ENCODE data around the gene TMEM273.

The TMEM273 gene

DNA sequence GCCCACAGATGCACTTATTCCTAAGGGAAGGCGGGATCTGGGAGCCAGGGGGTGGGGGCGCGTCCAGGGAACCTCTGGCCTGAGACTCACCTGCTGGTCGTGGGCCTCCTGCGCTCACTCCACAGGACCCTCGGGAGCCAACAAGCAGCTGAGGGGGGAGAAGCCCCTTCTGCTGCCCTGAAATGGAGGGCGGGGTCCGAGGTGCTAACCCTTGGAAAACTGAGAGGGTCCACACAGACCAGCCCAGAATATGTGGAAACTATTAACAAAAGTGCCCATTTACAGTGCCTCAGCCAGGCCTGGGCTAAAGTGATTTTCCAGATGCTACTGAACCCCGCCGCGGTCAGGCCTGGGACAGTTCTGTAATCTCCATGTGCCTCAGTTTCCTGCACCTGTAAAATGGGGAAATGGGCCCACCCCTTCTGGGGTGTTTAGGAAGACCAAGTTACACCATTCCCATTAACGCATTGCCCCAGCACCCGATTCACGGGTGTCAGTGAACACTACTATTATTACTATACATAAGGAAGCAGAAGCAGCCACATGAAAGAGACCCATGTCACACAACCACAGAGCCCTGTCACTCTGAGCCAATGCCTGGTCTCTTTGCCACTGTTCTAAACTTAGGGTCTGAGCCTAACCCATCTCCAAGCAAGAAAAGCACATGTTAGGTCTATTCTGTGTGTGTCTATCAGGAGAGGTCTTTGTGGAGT lies 72.2 kb downstream of the TMEM273 start:
- DNase-seq (ENCODE audit: low read depth), result no peak

- DNase-seq (ENCODE audit: low read depth), result no peak
Measured at GRCh38 chr10:49115015-49115795, 73.0 kb downstream of the TMEM273 start, which contains the start of gene VSTM4. Gene VSTM4, minus strand, starts transcription at chr10:49115522. Its CDS starts 37 bp downstream, at chr10:49115485.

DNA sequence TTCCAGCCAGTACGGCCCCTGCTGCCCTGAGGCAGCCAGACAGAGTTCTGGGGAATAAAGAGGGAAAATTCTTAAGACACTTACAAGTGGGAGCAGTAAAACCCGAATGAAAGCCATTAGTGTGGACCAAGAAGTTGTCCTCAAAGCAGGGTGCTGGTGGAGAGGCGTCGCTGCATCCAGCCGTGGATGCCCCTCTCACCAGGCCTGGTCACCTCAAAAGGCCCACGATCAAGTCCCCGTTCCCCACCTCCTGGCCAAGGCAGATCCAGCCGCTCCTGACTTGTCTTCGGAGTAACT lies 73.5 kb downstream of the TMEM273 start:
- no peak for DNase-seq (ENCODE audit: low read depth)

- DNase-seq (ENCODE audit: low read depth), result no peak
Measured at GRCh38 chr10:49113741-49114141, 74.5 kb downstream of the TMEM273 start.

DNA sequence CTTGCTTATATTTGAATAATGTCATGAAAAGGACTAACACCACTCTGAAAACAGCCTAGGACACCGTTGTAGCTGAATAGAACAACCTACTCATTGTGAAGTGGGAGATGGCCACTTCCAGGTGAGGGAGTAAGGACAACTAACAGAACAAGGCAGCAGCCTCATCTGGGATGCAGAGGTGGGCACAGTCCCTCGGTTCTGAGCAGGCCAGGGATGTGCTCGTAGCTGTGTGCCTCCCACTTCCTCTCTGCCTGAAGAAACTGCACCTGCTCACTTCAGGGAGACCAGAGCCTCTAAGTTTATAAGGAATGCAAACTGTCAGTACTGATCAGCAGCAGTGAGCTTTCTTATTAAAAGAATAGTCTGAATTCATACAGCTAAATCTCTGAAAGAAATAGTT lies 75.3 kb downstream of the TMEM273 start:
- no peak for DNase-seq (ENCODE audit: low read depth)

- DNase-seq (ENCODE audit: low read depth), result no peak
Measured at GRCh38 chr10:49112098-49112497, 76.1 kb downstream of the TMEM273 start.

- DNase-seq (ENCODE audit: low read depth), result no peak
Measured at GRCh38 chr10:49111320-49111698, 76.9 kb downstream of the TMEM273 start.

DNA sequence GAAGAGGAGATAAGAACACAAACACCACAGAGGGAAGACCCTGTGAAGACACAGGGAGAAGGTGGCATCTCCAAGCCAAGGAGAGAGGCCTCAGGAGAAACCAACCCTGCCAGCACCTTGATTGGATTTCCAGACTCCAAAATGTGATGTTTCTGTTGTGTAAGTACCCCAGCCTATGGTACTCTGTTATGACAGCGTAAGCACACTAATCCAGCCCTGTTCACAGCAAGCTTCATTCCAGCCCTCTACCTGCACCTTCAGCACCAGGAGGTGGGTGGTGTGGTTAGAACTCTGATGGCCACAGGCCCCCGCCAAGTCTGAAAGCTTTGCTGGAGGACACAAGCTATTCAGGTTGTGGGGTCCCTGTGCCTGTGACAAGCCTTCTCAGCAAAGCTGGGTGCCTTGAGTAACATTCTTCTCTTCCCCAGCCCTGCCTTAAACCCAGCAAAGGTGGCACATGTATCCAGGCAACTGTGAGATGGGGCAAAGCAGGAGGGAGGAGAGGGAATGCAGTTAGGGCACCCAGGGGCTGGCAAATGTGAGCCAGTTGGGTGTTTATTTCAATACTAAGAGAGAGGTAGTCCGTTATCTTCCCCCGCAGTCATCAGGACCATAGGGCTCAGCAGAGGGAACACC lies 77.4 kb downstream of the TMEM273 start:
- DNase-seq (ENCODE audit: low read depth), result no peak

GRCh38 chr10:49109669-49110340 lies 78.4 kb downstream of the TMEM273 start:
- no peak for DNase-seq (ENCODE audit: low read depth)

DNA sequence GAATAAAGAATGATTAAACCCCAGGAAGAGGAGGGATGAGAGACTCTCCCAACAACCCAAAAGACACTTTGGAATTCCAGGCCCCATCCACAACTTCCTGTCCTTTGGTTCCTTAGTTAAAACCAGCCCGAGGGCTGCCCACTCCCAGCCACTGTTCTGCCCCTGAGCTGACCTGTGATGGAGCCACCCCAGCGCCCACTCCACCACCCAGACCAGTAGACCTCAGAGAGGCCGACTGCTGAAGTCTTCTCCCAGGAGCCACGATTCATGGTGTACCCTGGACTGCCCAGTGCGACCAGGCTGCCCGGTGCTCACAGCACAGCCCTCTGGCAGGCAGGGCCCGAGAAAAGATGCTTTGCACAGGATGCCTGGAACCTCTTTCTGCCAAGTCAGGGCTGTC lies 79.5 kb downstream of the TMEM273 start:
- no peak for DNase-seq (ENCODE audit: low read depth)

- no peak for DNase-seq (ENCODE audit: low read depth)
Measured at GRCh38 chr10:49107887-49108267, 80.3 kb downstream of the TMEM273 start.

GRCh38 chr10:49107111-49107886 lies 80.9 kb downstream of the TMEM273 start:
- no peak for DNase-seq (ENCODE audit: low read depth)

- no peak for DNase-seq (ENCODE audit: low read depth)
Measured at GRCh38 chr10:49106451-49106850, 81.7 kb downstream of the TMEM273 start.

- no peak for DNase-seq (ENCODE audit: low read depth)
Measured at GRCh38 chr10:49105076-49105475, 83.1 kb downstream of the TMEM273 start.

Measured in stimulated activated CD8-positive, alpha-beta memory T cell treated with anti-CD3 and anti-CD28 coated beads, Interleukin-12 subunit alpha, Interleukin-12 subunit beta, amount 100 ng/mL, for 4 hours (primary cell).